ENCODE data around the gene POU4F1.

DNA sequence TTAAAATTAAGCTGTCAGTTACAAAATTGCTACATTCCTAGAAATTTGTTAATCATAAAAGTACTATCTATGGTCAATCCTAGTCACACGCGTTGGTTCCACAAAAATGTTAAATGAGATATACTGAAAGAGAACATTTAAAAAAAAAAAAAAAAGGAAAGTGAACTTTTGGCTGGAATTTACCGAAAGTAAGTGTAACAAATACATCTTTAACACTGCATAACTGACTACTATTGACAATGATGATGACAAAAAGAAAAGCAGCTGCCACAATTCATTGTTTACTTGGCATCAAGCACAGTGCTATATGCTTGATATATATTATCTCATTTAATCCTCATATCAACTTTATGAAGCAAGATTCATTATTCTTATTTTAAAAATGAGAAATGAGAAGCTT is 19.8 kb upstream of the POU4F1 start:
- TF ChIP-seq, protein P1, sequence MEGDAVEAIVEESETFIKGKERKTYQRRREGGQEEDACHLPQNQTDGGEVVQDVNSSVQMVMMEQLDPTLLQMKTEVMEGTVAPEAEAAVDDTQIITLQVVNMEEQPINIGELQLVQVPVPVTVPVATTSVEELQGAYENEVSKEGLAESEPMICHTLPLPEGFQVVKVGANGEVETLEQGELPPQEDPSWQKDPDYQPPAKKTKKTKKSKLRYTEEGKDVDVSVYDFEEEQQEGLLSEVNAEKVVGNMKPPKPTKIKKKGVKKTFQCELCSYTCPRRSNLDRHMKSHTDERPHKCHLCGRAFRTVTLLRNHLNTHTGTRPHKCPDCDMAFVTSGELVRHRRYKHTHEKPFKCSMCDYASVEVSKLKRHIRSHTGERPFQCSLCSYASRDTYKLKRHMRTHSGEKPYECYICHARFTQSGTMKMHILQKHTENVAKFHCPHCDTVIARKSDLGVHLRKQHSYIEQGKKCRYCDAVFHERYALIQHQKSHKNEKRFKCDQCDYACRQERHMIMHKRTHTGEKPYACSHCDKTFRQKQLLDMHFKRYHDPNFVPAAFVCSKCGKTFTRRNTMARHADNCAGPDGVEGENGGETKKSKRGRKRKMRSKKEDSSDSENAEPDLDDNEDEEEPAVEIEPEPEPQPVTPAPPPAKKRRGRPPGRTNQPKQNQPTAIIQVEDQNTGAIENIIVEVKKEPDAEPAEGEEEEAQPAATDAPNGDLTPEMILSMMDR (IDR thresholded peaks at IDR 0.05) = no peak
- no peak for TF ChIP-seq ZFX (IDR thresholded peaks at IDR 0.05; ENCODE audit: borderline replicate concordance)

Data from 22Rv1 (cell line).